ENCODE data around the gene COG4.
A peak's percentile ranks its signal among the peaks of the same experiment; 100 is the strongest.

The COG4 gene

GRCh38 chr16:70442344-70442743 is 81.0 kb downstream of the COG4 start:
- no peaks in the 10 kb centered on the region for H3K36me3 ChIP-seq (ENCODE audit: control insufficient read depth in 1 of 2, insufficient read depth in 2 of 2, low read length in 2 of 2)
- H2BK120ac ChIP-seq (ENCODE audit: insufficient read depth, low read length, poor library complexity): no peak overlapping the region
- no peak overlapping the region for H2BK12ac ChIP-seq (ENCODE audit: low read length)
- H4K12ac ChIP-seq (ENCODE audit: low read depth, low read length): no peak overlapping the region
- no peak overlapping the region for H3K4ac ChIP-seq (ENCODE audit: low read depth, low read length)
- no peak overlapping the region for H3K18ac ChIP-seq (ENCODE audit: low read length)
- H3K4me3 ChIP-seq (ENCODE audit: low read depth, low read length): no peak overlapping the region
- peaks cover 17 to 20% of the 10 kb centered on the region in 2 experiments for H3K4me1 ChIP-seq (ENCODE audit: control insufficient read depth in 1 of 2, insufficient read depth in 2 of 2, low read length in 2 of 2)
- H2BK5ac ChIP-seq (ENCODE audit: low read depth, low read length, poor library complexity): no peak overlapping the region
- no peak overlapping the region for H4K91ac ChIP-seq (ENCODE audit: low read depth, low read length)
- no peak overlapping the region for H3K14ac ChIP-seq (ENCODE audit: low read length)
- H3K4me2 ChIP-seq (ENCODE audit: low read length): no peak overlapping the region
- H3K79me1 ChIP-seq (ENCODE audit: low read length): peaks cover 19% of the 10 kb centered on the region
- H2AK5ac ChIP-seq (ENCODE audit: low read length): no peak overlapping the region
- no peak overlapping the region for H2AFZ ChIP-seq (ENCODE audit: insufficient read depth, low read length, poor library complexity)
- no peaks in the 10 kb centered on the region for H3K27me3 ChIP-seq (ENCODE audit: insufficient read depth, low read length)
- no CpG with 5 or more reads among the region's 7 CpGs for WGBS (ENCODE audit: extremely low coverage, insufficient coverage, insufficient read length)
- DNase-seq: peak in 1 of 2 donors; percentile 24
- no peak overlapping the region for H3K27ac ChIP-seq (ENCODE audit: low read depth, low read length)
- peaks cover 16% of the 10 kb centered on the region for H3K79me2 ChIP-seq (ENCODE audit: control insufficient read depth, insufficient read depth, low read length, poor library complexity)
- no peak overlapping the region for H3K23ac ChIP-seq (ENCODE audit: low read length)
- H4K8ac ChIP-seq (ENCODE audit: low read depth, low read length): no peak overlapping the region
- H3K9ac ChIP-seq (ENCODE audit: low read length): no peak overlapping the region
- no peaks in the 10 kb centered on the region for H3K9me3 ChIP-seq (ENCODE audit: insufficient read depth, low read depth, low read length)

GRCh38 chr16:70441406-70441990 is 81.9 kb downstream of the COG4 start:
- H3K27ac ChIP-seq (ENCODE audit: low read depth, low read length): no peak overlapping the region
- no CpG with 5 or more reads among the region's 8 CpGs for WGBS (ENCODE audit: extremely low coverage, insufficient coverage, insufficient read length)
- no peak overlapping the region for H2BK5ac ChIP-seq (ENCODE audit: low read depth, low read length, poor library complexity)
- H4K12ac ChIP-seq (ENCODE audit: low read depth, low read length): no peak overlapping the region
- no peak overlapping the region for H2AK5ac ChIP-seq (ENCODE audit: low read length)
- no peak overlapping the region for H2AFZ ChIP-seq (ENCODE audit: insufficient read depth, low read length, poor library complexity)
- no peak overlapping the region for H3K4me3 ChIP-seq (ENCODE audit: low read depth, low read length)
- peaks cover 23 to 25% of the 10 kb centered on the region in 2 experiments for H3K4me1 ChIP-seq (ENCODE audit: control insufficient read depth in 1 of 2, insufficient read depth in 2 of 2, low read length in 2 of 2)
- H3K4me2 ChIP-seq (ENCODE audit: low read length): no peak overlapping the region
- H4K91ac ChIP-seq (ENCODE audit: low read depth, low read length): no peak overlapping the region
- H3K79me2 ChIP-seq (ENCODE audit: control insufficient read depth, insufficient read depth, low read length, poor library complexity): peaks cover 16% of the 10 kb centered on the region
- H3K9ac ChIP-seq (ENCODE audit: low read length): no peak overlapping the region
- no peaks in the 10 kb centered on the region for H3K9me3 ChIP-seq (ENCODE audit: insufficient read depth, low read depth, low read length)
- H3K18ac ChIP-seq (ENCODE audit: low read length): no peak overlapping the region
- no peak overlapping the region for H3K4ac ChIP-seq (ENCODE audit: low read depth, low read length)
- no peak overlapping the region for H2BK120ac ChIP-seq (ENCODE audit: insufficient read depth, low read length, poor library complexity)
- H3K27me3 ChIP-seq (ENCODE audit: insufficient read depth, low read length): no peaks in the 10 kb centered on the region
- H2BK12ac ChIP-seq (ENCODE audit: low read length): no peak overlapping the region
- no peak overlapping the region for H4K8ac ChIP-seq (ENCODE audit: low read depth, low read length)
- no peak overlapping the region for H3K23ac ChIP-seq (ENCODE audit: low read length)
- peaks cover 22% of the 10 kb centered on the region for H3K79me1 ChIP-seq (ENCODE audit: low read length)
- no peaks in the 10 kb centered on the region for H3K36me3 ChIP-seq (ENCODE audit: control insufficient read depth in 1 of 2, insufficient read depth in 2 of 2, low read length in 2 of 2)
- peak in 1 of 2 donors; percentile 41 for DNase-seq
- H3K14ac ChIP-seq (ENCODE audit: low read length): no peak overlapping the region

GRCh38 chr16:70440009-70440692 is 83.2 kb downstream of the COG4 start:
- no CpG with 5 or more reads among the region's 11 CpGs for WGBS (ENCODE audit: extremely low coverage, insufficient coverage, insufficient read length)
- Histone ChIP-seq H4K8ac (ENCODE audit: low read depth, low read length) (no peak overlapping the region), H3K79me2 (ENCODE audit: control insufficient read depth, insufficient read depth, low read length, poor library complexity) (peaks cover 16% of the 10 kb centered on the region), H3K14ac (ENCODE audit: low read length) (no peak overlapping the region), H3K36me3 (ENCODE audit: control insufficient read depth in 1 of 2, insufficient read depth in 2 of 2, low read length in 2 of 2) (peaks cover 0 to under 1% of the 10 kb centered on the region in 2 experiments), H4K12ac (ENCODE audit: low read depth, low read length) (no peak overlapping the region), H2AK5ac (ENCODE audit: low read length) (no peak overlapping the region), H3K27me3 (ENCODE audit: insufficient read depth, low read length) (no peaks in the 10 kb centered on the region), H3K9ac (ENCODE audit: low read length) (no peak overlapping the region), H3K23ac (ENCODE audit: low read length) (no peak overlapping the region), H3K4ac (ENCODE audit: low read depth, low read length) (no peak overlapping the region), H2BK5ac (ENCODE audit: low read depth, low read length, poor library complexity) (no peak overlapping the region), H2BK12ac (ENCODE audit: low read length) (no peak overlapping the region), H3K18ac (ENCODE audit: low read length) (no peak overlapping the region), H4K91ac (ENCODE audit: low read depth, low read length) (no peak overlapping the region), H3K4me1 (ENCODE audit: control insufficient read depth in 1 of 2, insufficient read depth in 2 of 2, low read length in 2 of 2) (peaks cover 25 to 29% of the 10 kb centered on the region in 2 experiments), H3K4me2 (ENCODE audit: low read length) (peak overlapping the region; percentile 88), H2AFZ (ENCODE audit: insufficient read depth, low read length, poor library complexity) (no peak overlapping the region), H3K9me3 (ENCODE audit: insufficient read depth, low read depth, low read length) (no peaks in the 10 kb centered on the region), H2BK120ac (ENCODE audit: insufficient read depth, low read length, poor library complexity) (no peak overlapping the region), H3K27ac (ENCODE audit: low read depth, low read length) (no peak overlapping the region), H3K79me1 (ENCODE audit: low read length) (peaks cover 23% of the 10 kb centered on the region), H3K4me3 (ENCODE audit: low read depth, low read length) (no peak overlapping the region)
- DNase-seq: no peak

GRCh38 chr16:70438969-70439862 is 84.1 kb downstream of the COG4 start, which contains the start of gene ST3GAL2:
Gene ST3GAL2, minus strand, starts transcription at chr16:70439100. Its CDS starts 40,570 bp downstream, at chr16:70398530.
- H3K4me3 ChIP-seq (ENCODE audit: low read depth, low read length): peak within 1 kb of the TSS; percentile 77
- H3K23ac ChIP-seq (ENCODE audit: low read length): no peak within 1 kb of the TSS

More at GRCh38 chr16:70438969-70439862, 84.1 kb downstream of the COG4 start, which contains the start of gene ST3GAL2:
- Histone ChIP-seq H2BK120ac (ENCODE audit: insufficient read depth, low read length, poor library complexity) (peak within 1 kb of the TSS; percentile 87), H3K18ac (ENCODE audit: low read length) (peak within 1 kb of the TSS; percentile 85), H2AK5ac (ENCODE audit: low read length) (peak within 1 kb of the TSS; percentile 98), H3K9ac (ENCODE audit: low read length) (peak within 1 kb of the TSS; percentile 83), H3K4me1 (ENCODE audit: control insufficient read depth in 1 of 2, insufficient read depth in 2 of 2, low read length in 2 of 2) (peaks cover 25 to 29% of the 10 kb centered on the region in 2 experiments), H3K9me3 (ENCODE audit: insufficient read depth, low read depth, low read length) (no peaks in the 10 kb centered on the region), H3K27me3 (ENCODE audit: insufficient read depth, low read length) (no peaks in the 10 kb centered on the region), H3K14ac (ENCODE audit: low read length) (peak within 1 kb of the TSS; percentile 92), H4K12ac (ENCODE audit: low read depth, low read length) (peak within 1 kb of the TSS; percentile 38), H2BK12ac (ENCODE audit: low read length) (peak within 1 kb of the TSS; percentile 86), H4K91ac (ENCODE audit: low read depth, low read length) (peak within 1 kb of the TSS; percentile 94), H2BK5ac (ENCODE audit: low read depth, low read length, poor library complexity) (peak within 1 kb of the TSS; percentile 79), H2AFZ (ENCODE audit: insufficient read depth, low read length, poor library complexity) (peak within 1 kb of the TSS; percentile 96), H3K79me2 (ENCODE audit: control insufficient read depth, insufficient read depth, low read length, poor library complexity) (peaks cover 16% of the 10 kb centered on the region), H3K36me3 (ENCODE audit: control insufficient read depth in 1 of 2, insufficient read depth in 2 of 2, low read length in 2 of 2) (peaks cover 5 to 7% of the 10 kb centered on the region in 2 experiments), H3K27ac (ENCODE audit: low read depth, low read length) (peak within 1 kb of the TSS; percentile 82), H3K4me2 (ENCODE audit: low read length) (peak within 1 kb of the TSS; percentile 88), H4K8ac (ENCODE audit: low read depth, low read length) (peak within 1 kb of the TSS; percentile 93), H3K79me1 (ENCODE audit: low read length) (peaks cover 23% of the 10 kb centered on the region), H3K4ac (ENCODE audit: low read depth, low read length) (peak within 1 kb of the TSS; percentile 73)
- no CpG with 5 or more reads among the region's 86 CpGs for WGBS (ENCODE audit: extremely low coverage, insufficient coverage, insufficient read length)
- peak; percentile 79 to 87 for DNase-seq
